ENCODE data around the gene PLAAT5.

PLAAT5 gene

DNA sequence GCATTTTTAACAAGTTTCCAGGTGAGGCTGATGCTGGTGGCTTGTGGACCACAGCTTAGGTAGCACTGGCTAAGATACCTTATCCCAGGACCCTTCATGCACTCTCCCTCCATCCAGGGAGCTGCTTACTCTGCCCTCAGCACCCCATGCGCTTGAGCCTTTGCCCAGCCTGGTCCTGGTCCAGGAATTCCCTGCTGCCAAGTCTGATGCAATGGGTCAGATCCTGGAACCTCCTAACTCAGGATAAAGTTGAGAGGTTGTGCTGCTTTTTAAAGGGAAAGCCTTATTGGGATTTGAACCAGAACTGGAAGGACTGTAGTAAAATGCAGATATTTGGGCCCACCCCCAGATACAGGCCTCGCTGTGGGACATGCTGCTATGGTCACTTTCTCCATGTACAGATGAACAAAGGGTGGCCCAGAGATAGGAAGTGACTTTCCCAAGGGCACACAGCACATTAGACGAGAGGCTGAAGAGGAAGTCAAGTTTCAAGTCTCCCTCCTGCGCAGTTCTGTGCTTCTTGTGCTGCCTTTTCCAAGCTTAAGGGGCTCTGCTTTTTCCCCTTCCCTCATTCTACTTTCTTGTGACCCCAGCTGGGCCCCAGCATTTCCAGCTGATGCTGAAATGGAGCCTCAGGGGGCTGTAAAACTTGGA, 14.1 kb upstream of the PLAAT5 start:
- Histone ChIP-seq H3K27me3 (ENCODE audit: insufficient read depth, low read length) (no peaks in the 10 kb centered on the region), H2BK5ac (ENCODE audit: low read depth, low read length, poor library complexity) (no peak overlapping the region), H3K4me2 (ENCODE audit: low read length) (no peak overlapping the region), H3K23ac (ENCODE audit: low read length) (no peak overlapping the region), H2BK120ac (ENCODE audit: insufficient read depth, low read length, poor library complexity) (no peak overlapping the region), H4K91ac (ENCODE audit: low read depth, low read length) (peak overlapping the region; percentile 45), H3K4ac (ENCODE audit: low read depth, low read length) (no peak overlapping the region), H3K9ac (ENCODE audit: low read length) (no peak overlapping the region), H2BK12ac (ENCODE audit: low read length) (no peak overlapping the region), H3K4me3 (ENCODE audit: low read depth, low read length) (no peak overlapping the region), H3K18ac (ENCODE audit: low read length) (no peak overlapping the region), H3K27ac (ENCODE audit: low read depth, low read length) (no peak overlapping the region), H3K79me1 (ENCODE audit: low read length) (peaks cover 4% of the 10 kb centered on the region), H2AFZ (ENCODE audit: insufficient read depth, low read length, poor library complexity) (no peak overlapping the region), H4K8ac (ENCODE audit: low read depth, low read length) (no peak overlapping the region), H3K4me1 (ENCODE audit: control insufficient read depth in 1 of 2, insufficient read depth in 2 of 2, low read length in 2 of 2) (peaks cover 9 to 16% of the 10 kb centered on the region in 2 experiments), H2AK5ac (ENCODE audit: low read length) (peak overlapping the region; percentile 33), H3K36me3 (ENCODE audit: control insufficient read depth in 1 of 2, insufficient read depth in 2 of 2, low read length in 2 of 2) (no peaks in the 10 kb centered on the region), H4K12ac (ENCODE audit: low read depth, low read length) (no peak overlapping the region), H3K9me3 (ENCODE audit: insufficient read depth, low read depth, low read length) (peaks cover 4% of the 10 kb centered on the region), H3K14ac (ENCODE audit: low read length) (no peak overlapping the region), H3K79me2 (ENCODE audit: control insufficient read depth, insufficient read depth, low read length, poor library complexity) (peaks cover 1% of the 10 kb centered on the region)
- no CpG with 5 or more reads among the region's 4 CpGs for WGBS (ENCODE audit: extremely low coverage, insufficient coverage, insufficient read length)
- no peak for DNase-seq

DNA sequence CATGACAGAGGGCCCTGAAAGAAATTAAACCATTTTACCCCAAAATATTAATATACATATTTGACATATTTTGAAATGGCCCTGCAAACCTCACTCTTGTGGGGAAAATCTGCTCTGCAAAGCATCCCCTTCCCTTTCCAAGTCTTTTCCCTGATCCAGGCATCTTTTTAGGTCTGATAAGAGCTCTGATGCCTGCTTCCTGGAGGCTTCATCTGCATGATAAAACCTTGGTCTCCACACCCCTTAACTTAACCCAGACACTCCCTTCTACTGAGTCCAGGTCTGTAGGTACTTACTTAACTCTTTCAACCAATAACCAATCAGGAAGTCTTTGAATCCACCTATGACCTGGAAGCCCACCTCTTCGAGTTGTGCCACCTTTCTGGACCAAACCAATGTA, 13.1 kb upstream of the PLAAT5 start:
- Histone ChIP-seq H4K12ac (ENCODE audit: low read depth, low read length) (no peak overlapping the region), H3K9me3 (ENCODE audit: insufficient read depth, low read depth, low read length) (peaks cover 4% of the 10 kb centered on the region), H2BK12ac (ENCODE audit: low read length) (no peak overlapping the region), H3K79me1 (ENCODE audit: low read length) (peaks cover 4% of the 10 kb centered on the region), H3K14ac (ENCODE audit: low read length) (no peak overlapping the region), H3K4me2 (ENCODE audit: low read length) (no peak overlapping the region), H2BK5ac (ENCODE audit: low read depth, low read length, poor library complexity) (no peak overlapping the region), H3K9ac (ENCODE audit: low read length) (no peak overlapping the region), H3K23ac (ENCODE audit: low read length) (no peak overlapping the region), H3K4me1 (ENCODE audit: control insufficient read depth in 1 of 2, insufficient read depth in 2 of 2, low read length in 2 of 2) (peaks cover 9 to 16% of the 10 kb centered on the region in 2 experiments), H4K91ac (ENCODE audit: low read depth, low read length) (no peak overlapping the region), H3K18ac (ENCODE audit: low read length) (no peak overlapping the region), H3K27ac (ENCODE audit: low read depth, low read length) (no peak overlapping the region), H2AFZ (ENCODE audit: insufficient read depth, low read length, poor library complexity) (no peak overlapping the region), H3K4ac (ENCODE audit: low read depth, low read length) (no peak overlapping the region), H3K4me3 (ENCODE audit: low read depth, low read length) (no peak overlapping the region), H4K8ac (ENCODE audit: low read depth, low read length) (no peak overlapping the region), H3K79me2 (ENCODE audit: control insufficient read depth, insufficient read depth, low read length, poor library complexity) (peaks cover 1% of the 10 kb centered on the region), H2BK120ac (ENCODE audit: insufficient read depth, low read length, poor library complexity) (no peak overlapping the region), H2AK5ac (ENCODE audit: low read length) (no peak overlapping the region), H3K27me3 (ENCODE audit: insufficient read depth, low read length) (no peaks in the 10 kb centered on the region), H3K36me3 (ENCODE audit: control insufficient read depth in 1 of 2, insufficient read depth in 2 of 2, low read length in 2 of 2) (no peaks in the 10 kb centered on the region)
- DNase-seq = no peak
- WGBS (ENCODE audit: extremely low coverage, insufficient coverage, insufficient read length) = no CpG with 5 or more reads among the region's 1 CpG

DNA sequence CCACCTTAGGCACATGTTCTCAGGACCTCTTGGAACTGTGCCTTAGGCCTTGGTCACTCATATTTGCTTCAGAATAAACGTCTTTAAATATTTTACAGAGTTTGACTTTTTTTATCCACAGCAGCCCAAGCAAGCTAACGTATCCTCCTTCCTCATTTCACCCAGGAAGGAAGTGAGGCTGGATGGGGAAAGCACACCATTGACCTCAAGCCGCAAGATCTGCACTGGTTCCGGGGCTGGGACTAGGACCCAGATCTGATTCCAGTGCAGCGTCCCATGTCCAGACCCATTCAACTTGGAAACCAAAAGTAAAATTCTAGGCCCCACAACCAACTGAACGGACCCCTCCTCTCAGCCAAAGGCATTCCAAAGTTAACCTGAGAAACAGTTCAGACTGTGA, 12.5 kb upstream of the PLAAT5 start:
- Histone ChIP-seq H3K9ac (ENCODE audit: low read length) (no peak overlapping the region), H3K4me3 (ENCODE audit: low read depth, low read length) (no peak overlapping the region), H3K27me3 (ENCODE audit: insufficient read depth, low read length) (no peaks in the 10 kb centered on the region), H3K4me1 (ENCODE audit: control insufficient read depth in 1 of 2, insufficient read depth in 2 of 2, low read length in 2 of 2) (peaks cover 9 to 16% of the 10 kb centered on the region in 2 experiments), H4K8ac (ENCODE audit: low read depth, low read length) (no peak overlapping the region), H3K4ac (ENCODE audit: low read depth, low read length) (no peak overlapping the region), H3K79me2 (ENCODE audit: control insufficient read depth, insufficient read depth, low read length, poor library complexity) (peaks cover 1% of the 10 kb centered on the region), H3K79me1 (ENCODE audit: low read length) (peaks cover 4% of the 10 kb centered on the region), H3K18ac (ENCODE audit: low read length) (no peak overlapping the region), H3K36me3 (ENCODE audit: control insufficient read depth in 1 of 2, insufficient read depth in 2 of 2, low read length in 2 of 2) (no peaks in the 10 kb centered on the region), H3K14ac (ENCODE audit: low read length) (no peak overlapping the region), H4K91ac (ENCODE audit: low read depth, low read length) (no peak overlapping the region), H3K27ac (ENCODE audit: low read depth, low read length) (no peak overlapping the region), H2AK5ac (ENCODE audit: low read length) (no peak overlapping the region), H2AFZ (ENCODE audit: insufficient read depth, low read length, poor library complexity) (no peak overlapping the region), H2BK12ac (ENCODE audit: low read length) (no peak overlapping the region), H3K4me2 (ENCODE audit: low read length) (no peak overlapping the region), H2BK5ac (ENCODE audit: low read depth, low read length, poor library complexity) (no peak overlapping the region), H2BK120ac (ENCODE audit: insufficient read depth, low read length, poor library complexity) (no peak overlapping the region), H3K23ac (ENCODE audit: low read length) (no peak overlapping the region), H3K9me3 (ENCODE audit: insufficient read depth, low read depth, low read length) (peaks cover 4% of the 10 kb centered on the region), H4K12ac (ENCODE audit: low read depth, low read length) (no peak overlapping the region)
- DNase-seq = no peak
- no CpG with 5 or more reads among the region's 6 CpGs for WGBS (ENCODE audit: extremely low coverage, insufficient coverage, insufficient read length)

DNA sequence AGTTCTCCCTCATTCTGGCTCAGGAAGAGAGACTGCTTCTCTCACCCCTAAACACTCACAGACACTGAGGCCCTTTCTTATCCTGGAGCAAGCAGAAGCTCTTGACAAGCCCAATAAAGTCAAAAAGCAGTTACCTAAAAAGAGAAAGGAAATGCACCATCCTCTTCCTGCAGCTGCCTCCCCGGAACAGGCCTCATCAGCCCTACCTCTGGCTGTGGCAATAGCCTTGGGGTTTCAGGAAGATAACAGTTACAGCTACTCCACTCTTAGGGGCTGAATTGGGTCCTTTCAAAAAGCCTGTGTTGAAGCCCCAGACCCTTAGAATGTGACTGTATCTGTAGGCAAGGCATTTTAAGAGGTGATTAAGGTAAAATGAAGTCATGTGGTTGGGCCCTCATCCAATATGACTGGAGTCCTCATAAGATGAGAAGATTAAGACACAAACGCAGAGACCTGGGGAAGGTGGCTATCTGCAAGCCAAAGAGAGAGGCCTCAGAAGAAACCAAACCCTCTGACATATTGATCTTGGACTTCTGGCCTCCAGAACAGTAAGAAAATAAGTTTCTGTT, 11.4 kb upstream of the PLAAT5 start:
- no peak overlapping the region for H3K4ac ChIP-seq (ENCODE audit: low read depth, low read length)
- no peak overlapping the region for H2BK120ac ChIP-seq (ENCODE audit: insufficient read depth, low read length, poor library complexity)
- peaks cover 1% of the 10 kb centered on the region for H3K79me2 ChIP-seq (ENCODE audit: control insufficient read depth, insufficient read depth, low read length, poor library complexity)
- H3K9ac ChIP-seq (ENCODE audit: low read length) = no peak overlapping the region
- no peak overlapping the region for H3K4me2 ChIP-seq (ENCODE audit: low read length)
- H3K14ac ChIP-seq (ENCODE audit: low read length) = no peak overlapping the region
- H3K27ac ChIP-seq (ENCODE audit: low read depth, low read length) = no peak overlapping the region
- no peaks in the 10 kb centered on the region for H3K27me3 ChIP-seq (ENCODE audit: insufficient read depth, low read length)
- no peak overlapping the region for H2AFZ ChIP-seq (ENCODE audit: insufficient read depth, low read length, poor library complexity)
- no peak overlapping the region for H3K18ac ChIP-seq (ENCODE audit: low read length)
- H3K9me3 ChIP-seq (ENCODE audit: insufficient read depth, low read depth, low read length) = peaks cover 4% of the 10 kb centered on the region
- H4K12ac ChIP-seq (ENCODE audit: low read depth, low read length) = no peak overlapping the region
- H4K8ac ChIP-seq (ENCODE audit: low read depth, low read length) = no peak overlapping the region
- H3K79me1 ChIP-seq (ENCODE audit: low read length) = peaks cover 4% of the 10 kb centered on the region
- H4K91ac ChIP-seq (ENCODE audit: low read depth, low read length) = no peak overlapping the region
- WGBS (ENCODE audit: extremely low coverage, insufficient coverage, insufficient read length) = no CpG with 5 or more reads among the region's 2 CpGs
- H3K36me3 ChIP-seq (ENCODE audit: control insufficient read depth in 1 of 2, insufficient read depth in 2 of 2, low read length in 2 of 2) = no peaks in the 10 kb centered on the region
- H3K4me1 ChIP-seq (ENCODE audit: control insufficient read depth in 1 of 2, insufficient read depth in 2 of 2, low read length in 2 of 2) = peaks cover 9 to 16% of the 10 kb centered on the region in 2 experiments
- no peak overlapping the region for H2AK5ac ChIP-seq (ENCODE audit: low read length)
- no peak overlapping the region for H3K4me3 ChIP-seq (ENCODE audit: low read depth, low read length)
- no peak overlapping the region for H3K23ac ChIP-seq (ENCODE audit: low read length)
- H2BK12ac ChIP-seq (ENCODE audit: low read length) = no peak overlapping the region
- no peak for DNase-seq
- H2BK5ac ChIP-seq (ENCODE audit: low read depth, low read length, poor library complexity) = no peak overlapping the region
